ENCODE results near the gene FOXQ1.

FOXQ1 gene, protein sequence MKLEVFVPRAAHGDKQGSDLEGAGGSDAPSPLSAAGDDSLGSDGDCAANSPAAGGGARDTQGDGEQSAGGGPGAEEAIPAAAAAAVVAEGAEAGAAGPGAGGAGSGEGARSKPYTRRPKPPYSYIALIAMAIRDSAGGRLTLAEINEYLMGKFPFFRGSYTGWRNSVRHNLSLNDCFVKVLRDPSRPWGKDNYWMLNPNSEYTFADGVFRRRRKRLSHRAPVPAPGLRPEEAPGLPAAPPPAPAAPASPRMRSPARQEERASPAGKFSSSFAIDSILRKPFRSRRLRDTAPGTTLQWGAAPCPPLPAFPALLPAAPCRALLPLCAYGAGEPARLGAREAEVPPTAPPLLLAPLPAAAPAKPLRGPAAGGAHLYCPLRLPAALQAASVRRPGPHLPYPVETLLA

DNA sequence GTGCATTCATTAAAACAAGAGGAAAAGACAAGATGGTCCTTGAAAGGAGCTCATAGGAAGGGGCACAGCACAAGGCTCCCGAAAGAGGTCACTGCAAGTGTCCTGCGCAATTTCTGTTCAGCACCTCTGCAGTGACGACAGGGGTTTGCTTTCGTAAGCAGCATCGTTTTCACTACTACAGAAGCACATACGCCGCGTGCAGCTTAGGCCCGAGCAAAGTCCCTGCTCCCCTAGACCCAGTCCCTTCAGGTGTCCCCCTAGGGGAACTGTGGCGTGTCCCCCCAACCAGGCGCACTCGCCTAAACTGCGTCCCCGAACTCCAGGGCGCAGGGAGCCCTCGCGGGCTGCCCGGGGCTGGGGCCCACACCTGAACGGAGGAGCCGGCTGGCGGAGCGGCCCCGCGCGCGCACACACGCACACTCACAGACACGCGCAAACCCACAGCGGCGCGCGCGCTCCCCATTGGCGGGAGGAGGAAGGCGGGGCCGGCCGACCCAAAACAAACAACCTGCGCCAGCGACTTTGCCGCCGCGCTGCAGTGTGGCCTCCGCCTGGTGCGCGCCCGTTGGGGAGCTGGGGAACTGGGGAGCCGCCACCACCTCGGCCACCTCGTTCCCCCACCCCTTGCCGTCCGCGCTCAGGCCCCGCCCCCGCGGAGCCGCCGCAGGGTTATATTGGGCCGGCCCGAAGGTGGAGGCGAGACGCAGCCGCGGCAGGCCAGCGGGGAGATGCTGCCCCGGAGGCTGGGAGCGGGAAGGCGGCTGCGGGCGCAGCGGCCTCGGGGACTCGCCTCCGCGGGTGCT is at the start of gene FOXQ1:
Gene FOXQ1 (plus strand): TSS at position 699 of the 803 bp plus-strand sequence. CDS start 607 bp downstream, outside the sequence.
- peak; percentile 11 for DNase-seq

DNA sequence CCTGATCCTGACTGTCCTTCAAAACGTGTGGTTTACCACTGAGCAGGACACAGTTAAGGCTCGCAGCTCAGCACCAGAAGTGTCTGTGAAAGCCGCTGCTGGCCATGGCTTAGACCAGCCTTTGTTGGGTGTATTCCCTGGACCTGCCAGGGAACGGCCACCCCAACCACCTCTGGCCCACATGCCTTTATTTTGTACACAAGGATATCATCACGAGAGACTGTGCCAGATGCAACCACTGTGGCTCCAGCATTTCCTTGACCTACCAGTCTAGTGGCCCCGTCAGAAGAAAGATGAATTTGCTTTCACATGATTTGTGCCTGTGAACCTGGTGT is 49.2 kb upstream of the FOXQ1 start:
- no peak for DNase-seq

DNA sequence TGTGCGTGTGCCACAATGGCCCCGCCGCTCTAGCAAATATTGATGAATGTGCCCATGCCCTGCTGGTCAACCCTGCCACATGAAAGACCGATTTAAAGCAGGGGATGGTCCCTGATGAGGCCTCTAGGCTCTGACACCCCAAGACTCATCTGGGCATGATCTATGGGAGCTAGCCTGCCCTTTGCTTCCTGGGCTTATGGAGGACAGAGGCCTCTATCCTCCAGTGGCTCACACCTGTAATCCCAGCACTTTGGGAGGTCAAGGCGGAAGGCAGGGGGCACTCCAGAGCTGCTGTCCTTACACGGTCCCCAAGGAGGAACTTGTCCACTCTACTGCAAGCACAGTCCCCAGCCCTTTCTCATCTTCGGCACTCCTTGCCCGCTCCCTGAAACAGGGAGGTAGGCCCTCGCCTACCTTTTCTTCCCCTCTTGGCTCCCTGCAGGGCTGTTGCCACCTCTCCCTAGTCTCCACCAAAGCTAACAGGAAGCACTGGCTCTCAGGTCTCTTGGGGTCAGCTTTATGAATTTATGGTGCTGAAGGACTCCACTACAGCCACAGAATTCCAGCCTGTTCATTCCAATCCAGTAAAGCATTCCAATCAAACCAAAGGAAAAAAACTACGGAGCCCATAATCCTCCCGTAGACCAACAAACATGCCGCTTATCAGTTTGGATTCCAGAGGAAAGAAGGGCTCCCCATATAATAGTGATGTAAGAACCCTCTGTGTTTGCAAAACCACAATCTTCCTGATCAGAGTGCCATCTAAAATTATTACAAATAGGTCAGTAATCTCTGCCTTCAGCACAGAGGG is 48.7 kb upstream of the FOXQ1 start:
- DNase-seq = no peak

DNA sequence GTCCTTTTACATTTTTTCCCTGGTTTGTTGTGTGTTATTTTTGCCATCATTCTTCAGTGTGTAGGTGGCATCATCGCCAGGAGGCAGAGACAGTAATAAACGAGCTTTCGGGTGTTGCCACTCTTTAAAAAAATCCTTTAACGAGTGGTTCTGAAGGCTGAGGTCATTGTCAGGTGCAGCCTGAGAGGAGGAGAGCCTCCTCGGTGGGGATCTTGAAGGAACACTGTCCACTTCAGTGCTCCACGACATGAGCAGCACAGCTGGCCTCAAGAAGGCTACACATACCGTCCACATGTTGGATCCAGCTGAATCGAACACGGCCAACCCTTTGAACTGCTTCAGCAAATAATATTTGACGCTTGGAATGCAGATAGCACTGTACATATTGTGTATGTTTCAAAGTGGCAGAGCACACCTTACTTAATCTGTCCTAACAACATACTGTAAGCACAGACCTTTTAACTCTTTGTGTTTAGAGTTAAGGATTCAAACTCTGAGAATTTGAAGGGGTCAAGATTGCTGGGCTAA is 48.0 kb upstream of the FOXQ1 start:
- no peak for DNase-seq

DNA sequence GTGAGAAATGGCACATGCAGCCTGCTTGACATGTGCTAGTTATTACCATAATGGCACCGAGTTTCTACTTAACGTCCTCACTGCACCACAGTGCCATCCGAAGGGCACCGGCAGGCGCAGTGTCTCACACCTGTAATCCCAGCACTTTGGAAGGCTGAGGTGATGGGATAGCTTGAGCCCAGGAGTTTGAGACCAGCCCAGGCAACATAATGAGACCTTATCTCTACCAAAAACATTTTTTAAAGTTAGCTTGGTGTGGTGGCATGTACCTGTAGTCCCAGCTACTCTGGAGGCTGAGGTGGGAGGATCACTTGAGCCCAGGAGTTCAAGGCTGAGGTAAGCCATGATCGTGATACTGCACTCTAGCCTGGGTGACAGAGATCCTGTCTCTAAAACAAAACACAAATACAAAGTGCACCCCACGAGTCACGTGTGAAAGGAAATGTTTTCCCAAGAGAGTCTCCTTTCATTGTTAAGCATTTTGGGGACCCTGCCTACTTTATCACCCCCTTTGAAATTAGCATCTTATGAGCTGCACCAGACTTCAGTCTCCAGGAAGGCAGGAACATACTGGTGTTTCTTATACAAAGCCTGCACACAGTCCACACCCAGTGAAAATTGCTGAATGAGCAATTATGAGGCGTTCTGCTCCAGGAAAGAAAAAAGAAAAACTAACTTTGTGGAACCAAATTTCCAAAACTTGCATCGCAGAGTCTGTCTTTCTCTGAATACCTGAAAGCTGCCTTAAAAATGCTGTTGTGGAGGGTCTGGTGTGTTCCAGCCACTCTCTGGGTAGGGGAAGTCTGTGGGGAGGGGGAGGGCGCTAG is 47.1 kb upstream of the FOXQ1 start:
- no peak for DNase-seq

DNA sequence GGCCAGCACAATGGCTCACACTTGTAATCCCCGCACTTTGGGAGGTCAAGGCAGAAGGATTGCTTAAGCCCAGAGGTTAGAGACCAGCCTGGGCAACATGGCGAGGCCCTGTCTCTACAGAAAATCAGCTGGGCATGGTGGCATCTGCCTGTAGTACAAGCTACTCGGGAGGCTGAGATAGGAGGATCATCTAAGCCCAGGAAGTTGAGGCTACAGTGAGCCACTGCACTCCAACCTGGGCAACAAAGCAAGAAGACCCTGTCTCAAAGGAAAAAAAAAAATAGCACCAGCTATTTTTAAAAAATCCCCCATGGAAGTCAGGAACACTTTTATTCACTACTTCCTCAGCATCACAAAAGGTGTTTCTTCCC is 45.2 kb upstream of the FOXQ1 start:
- DNase-seq = no peak

DNA sequence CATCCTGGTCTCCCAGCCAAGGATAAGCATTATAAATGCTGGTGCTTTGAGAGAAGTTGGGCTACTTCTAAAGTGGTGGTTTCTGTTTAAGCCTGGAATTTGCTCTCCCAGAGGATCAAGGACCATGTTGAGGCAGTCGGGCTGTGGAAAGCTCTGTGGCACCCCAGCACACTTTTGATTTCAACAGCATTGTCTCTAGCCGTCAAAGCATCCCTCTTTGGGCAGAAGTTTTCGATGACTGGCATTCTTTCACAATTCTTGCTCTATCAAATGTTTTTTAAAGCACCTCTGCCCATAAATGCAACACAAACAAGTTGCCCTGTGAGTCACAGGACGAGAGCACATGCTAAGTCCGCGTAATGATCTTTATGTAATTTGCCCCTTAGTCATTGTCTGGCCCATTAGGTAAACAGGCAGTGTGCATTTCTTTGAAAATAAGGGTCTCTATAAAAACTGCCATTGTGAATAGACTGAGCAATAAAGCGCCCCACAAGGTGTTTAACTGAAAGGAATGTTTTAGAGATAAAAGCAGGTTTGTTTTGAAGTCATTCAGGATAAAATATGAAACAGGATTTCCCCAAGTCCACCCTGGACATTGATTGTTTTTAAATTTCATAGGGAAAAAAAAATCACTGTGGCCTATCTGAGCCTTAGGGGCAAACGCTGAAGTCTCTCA is 44.7 kb upstream of the FOXQ1 start:
- DNase-seq = no peak

DNA sequence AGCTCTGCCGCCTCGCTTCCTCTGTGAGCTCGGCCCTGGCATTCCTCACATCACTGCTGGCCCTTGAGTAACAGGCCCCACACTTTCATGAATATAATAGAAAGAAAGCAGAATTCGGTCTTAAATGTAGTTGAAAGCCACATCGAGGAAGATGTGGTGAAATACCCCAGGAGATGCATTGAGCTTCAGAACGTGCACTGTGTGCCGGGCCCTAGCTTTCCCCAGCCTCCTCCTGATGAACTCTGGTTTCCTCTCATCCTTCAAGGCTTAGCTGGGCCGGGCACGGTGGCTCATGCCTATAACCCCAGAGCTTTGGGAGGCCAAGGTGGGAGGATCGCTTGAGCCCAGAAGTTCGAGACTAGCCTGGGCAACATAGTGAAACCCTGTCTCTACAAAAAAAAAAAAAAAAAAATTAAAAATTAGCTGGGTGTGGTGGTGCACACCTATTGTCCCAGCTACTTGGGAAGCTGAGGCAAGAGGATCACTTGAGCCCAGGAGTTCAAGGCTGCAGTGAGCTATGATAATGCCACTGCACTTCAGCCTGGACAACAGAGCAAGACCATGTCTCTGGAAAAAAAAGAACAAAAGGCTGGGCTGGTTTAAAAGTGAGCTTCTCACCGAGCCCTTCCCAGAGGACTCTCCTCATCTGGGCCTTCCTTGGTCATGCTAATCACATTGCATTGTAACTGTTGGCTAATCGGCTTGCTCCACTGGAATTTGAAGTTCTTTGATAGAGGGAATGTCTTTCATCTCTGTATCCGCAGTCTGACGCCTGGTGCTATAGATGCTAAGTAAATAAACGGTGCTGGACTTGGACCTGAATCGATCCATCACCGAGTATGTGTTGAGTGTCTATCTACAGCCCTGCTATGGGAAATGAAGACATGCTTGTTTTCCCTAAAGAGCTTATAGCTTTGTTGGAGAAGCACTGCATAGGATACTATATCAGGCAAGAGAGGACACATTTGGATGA is 43.8 kb upstream of the FOXQ1 start:
- no peak for DNase-seq

DNA sequence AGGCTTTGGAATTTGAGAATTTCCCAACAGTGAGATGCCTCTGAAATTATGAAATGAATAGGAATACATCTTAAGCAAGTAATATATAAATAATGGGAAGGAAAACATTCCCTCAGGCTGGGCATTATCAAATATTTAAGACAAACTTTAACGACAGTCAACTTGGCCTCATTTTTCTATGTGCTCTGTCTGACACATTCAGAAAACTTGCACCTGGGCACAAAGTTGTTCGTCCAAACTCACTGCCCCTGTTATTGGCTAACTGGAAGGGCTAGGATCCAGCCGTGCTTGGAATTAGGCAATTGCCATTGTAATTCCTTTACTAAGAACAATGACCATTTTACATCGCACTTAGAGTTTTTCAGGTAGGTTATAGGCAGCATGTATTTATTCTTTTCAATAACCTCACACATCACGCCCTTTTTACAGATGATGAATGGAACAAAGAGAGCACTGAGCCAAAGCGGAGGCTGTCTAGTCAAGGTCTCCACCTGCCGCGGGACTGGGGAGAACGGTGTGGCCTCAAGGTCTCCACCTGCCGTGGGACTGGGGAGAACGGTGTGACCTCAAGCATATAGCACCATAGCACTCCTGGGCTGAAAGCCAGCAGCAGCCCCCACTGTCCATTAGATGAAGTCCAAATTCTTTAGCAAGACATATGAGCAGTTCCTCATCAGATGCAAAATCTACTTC is 40.7 kb upstream of the FOXQ1 start:
- no peak for DNase-seq

DNA sequence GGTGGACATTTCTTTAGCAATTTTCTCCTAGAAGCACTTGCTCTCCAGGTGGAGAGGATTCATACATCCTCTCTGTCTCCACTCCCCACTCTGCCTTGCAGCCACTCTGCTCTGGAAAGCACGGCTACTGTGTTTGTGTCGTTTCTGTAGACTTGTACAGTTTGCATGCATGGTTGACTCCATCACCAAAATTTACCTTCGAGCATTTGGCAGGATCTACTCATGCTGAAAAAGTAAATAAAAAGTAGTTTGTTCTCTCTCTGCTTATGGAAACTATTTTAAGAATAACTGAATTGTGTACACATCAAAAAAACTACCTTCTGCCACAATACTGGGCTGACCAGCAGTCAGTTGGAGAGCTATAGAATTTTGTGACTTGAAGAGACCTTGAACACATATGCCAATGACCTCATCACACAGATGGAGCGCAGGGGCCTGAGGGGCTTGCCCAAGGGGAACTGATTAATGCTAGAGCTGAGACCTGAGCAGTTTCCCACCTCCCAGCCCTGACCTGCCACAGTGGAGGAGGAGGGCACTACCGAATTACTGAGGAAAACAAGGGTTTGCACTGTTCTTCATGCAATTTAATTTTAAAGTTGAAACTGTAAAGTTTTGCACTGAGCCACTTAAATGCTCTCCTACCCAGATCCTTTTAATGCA is 33.7 kb upstream of the FOXQ1 start:
- no peak for DNase-seq

DNA sequence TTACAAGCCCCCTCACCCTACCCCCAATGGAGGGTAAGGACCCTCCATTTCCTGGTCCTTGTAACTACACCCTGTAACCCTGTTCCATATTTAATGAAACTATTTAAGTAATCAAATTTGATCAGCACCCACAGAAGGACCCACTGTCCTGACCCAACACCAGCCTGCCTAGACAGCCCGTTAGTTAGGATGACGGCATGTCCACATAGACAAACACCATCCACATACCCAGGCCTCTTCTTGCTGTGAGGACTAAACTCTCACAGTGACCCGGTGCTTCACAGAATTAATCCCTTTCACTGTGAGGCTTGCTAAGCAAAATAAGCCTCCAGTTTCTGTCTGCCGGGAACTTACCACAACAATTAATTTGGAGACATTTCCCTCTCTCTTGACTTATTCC is 32.8 kb upstream of the FOXQ1 start:
- no peak for DNase-seq

DNA sequence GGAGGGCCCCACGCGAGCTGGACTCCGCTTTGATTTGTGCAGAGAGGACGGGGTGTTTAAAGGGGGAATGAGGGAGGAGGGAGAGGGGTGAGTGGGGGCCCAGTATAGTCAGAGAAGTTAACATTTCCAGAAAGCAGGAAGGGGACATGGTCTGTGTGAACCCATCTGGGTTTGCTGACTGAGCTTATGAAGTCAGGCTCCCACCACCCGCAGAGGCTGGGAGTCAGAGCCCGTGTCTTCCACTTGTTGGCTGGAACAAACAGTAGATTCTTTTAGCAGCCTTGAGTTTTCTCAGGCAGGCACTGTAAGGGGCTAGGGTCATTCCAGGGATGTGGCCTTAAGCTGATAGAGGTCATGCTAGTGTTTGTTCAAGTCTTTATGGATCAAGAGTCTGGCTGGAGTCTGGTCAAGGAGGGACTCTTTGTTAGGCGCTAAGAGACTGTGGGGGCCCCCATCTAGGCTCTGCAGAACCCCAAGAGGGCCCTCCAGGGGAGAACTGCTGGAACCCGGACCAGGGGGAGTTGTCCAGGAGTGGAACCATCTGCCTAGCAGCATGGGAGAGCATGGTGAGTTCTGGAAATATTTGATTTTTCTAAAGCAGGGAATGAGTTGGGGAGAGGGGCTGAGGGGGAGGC is 31.1 kb upstream of the FOXQ1 start:
- no peak for DNase-seq

DNA sequence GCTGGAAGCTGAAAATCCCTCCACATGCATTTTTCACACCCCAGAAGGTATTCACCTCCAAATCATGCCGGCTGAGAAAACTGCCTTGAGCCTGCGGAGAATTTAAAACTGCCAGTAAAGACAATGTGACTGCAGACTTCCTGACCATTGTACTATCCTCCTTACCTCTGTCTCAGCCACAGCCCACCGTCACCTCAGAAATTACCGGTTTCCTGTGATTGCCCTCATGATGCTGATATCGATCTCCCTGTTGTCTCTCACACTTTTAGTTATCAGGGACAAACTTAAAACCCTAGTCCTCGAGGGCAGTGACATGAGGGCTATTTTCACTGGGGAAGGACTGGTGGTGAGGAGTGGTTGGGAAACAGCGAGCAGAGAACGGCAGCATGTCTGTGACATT is 30.2 kb upstream of the FOXQ1 start:
- no peak for DNase-seq

DNA sequence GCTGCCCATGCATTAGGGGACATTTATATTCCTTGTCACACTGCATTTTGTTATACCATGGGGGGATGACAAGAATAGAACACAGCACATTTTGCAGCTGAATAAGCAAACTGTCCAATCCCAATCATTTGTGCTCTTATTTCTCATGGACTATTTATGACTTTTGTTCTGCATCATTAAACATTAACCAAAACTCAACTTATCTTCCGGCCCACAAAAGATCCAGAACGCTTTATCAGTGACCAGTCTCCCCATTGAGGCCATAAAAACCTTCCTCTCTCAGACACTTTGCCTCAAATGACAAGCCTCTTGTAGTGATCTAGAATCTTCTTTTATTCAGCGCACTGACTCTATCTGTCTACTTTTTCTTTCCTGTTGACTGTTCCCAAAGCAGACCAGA is 28.4 kb upstream of the FOXQ1 start:
- no peak for DNase-seq

DNA sequence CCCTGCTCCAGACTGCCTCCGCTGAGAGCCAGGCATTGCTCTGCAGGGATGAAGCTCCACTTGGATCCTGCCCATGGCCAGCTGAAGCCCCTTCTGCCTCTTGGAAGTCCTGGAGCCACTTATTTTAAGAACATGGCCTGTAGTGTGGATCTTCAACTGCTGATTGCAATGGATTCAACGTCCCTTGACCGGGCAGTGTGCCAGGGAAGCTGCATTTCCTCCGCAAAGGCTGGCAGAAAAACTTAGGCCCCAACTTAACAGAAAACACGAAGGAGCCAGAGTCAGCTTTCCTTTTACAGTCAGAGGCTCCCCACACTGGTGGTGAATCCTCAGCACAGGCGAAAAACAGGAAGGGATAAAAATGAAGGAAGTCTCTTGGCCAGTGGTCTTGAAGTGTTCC is 26.3 kb upstream of the FOXQ1 start:
- DNase-seq = no peak

DNA sequence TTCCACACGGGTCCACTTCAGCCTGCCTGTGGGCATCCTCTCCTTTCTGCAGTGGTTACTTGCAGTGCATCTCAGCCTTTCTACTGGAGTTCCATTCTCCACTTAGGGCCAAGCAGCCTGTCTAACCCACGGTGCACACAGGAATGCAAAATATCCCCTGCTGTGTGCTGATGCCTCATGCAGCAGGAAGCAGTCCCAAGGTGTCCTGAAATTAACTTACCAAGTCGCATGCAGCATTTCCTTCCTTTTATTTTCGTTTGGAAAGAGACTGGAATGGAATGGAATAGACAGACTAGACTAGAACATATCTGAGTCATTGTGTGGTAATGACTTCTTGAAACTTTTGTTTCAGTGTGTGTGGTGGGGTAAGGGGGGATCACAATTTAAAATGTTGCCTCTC is 25.9 kb upstream of the FOXQ1 start:
- DNase-seq = peak; percentile 82

DNA sequence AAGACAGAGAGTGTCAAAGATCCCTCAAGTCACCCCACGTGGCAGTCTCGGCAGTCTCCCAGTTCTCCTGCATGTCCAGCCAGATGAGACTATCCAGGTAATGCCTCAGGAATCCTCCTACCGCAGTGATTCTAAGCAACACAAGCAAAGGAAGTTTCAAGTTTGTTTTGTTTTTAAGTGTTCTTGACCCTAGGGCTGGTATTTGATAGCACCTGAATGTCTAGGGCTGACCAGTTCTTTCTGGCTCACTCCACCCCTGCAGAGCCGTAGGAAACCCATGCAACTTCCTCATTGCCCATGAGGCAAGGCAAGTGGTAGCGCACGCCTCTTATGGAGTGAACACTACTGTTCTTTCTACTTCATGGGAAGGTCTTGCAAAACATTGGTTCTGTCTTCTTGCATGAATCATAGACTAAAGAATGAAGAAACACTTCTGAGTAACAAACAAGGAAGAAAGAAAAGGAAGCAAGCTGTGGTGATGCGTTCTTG is 24.8 kb upstream of the FOXQ1 start:
- DNase-seq = peak; percentile 76

DNA sequence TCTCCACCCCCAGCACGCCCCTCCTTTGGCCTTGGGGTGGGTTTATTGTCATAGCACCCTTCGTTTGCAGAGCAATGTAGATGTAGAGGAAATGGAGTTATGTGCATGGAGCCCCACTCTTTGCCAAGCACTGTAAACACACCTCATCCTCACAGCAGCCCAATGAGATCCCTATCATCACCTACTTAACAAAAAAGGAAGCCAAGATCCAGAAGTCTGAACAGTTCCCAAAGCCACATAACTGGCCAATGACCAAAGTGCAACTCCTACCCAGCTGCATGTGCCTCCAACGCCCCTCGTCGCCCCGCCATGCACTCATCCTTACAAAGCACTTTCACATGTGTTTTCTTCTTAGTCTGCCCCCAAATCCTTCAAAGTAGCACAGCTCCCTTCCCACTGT is 21.8 kb upstream of the FOXQ1 start:
- DNase-seq = no peak

DNA sequence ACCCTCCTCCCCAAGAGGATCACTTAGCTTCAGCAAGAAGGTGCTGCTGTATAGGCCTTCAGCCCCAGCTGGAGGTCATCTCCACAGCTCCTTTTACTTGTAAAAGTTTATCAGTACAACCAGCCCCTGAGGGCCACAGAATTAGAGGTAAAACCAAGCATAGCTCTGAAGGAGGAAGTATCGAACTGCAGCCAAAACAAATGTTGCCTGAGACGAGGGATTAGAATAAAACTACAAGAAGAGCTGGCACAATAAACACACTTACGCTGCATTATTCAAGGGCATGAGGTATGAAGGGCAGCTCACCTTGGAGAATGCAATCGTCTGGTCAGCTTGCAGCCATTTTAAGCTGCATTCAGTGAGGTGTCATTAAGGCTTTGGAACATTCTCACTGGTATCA is 21.1 kb upstream of the FOXQ1 start:
- no peak for DNase-seq

Data from kidney glomerular epithelial cell (primary cell).